ENCODE data around the gene SSPN.

SSPN gene
- total RNA-seq, result 0 reads per million in 3 experiments

- DNase-seq, result no peak
These were observed at the start of gene SSPN for GRCh38 chr12:26195250-26195640. TSS of gene SSPN (plus strand) at chr12:26195573. CDS start at chr12:26195673, 100 bp downstream.

GRCh38 chr12:26148291-26148690 lies 47.1 kb upstream of the SSPN start:
- no peak for DNase-seq

- DNase-seq, result no peak
These were observed 45.3 kb upstream of the SSPN start for GRCh38 chr12:26149968-26150500.

- DNase-seq, result no peak
These were observed 44.5 kb upstream of the SSPN start for GRCh38 chr12:26150736-26151450.

GRCh38 chr12:26152507-26153102 lies 42.8 kb upstream of the SSPN start:
- DNase-seq, result no peak

GRCh38 chr12:26153421-26154154 lies 41.8 kb upstream of the SSPN start:
- DNase-seq, result no peak

GRCh38 chr12:26156201-26156871 lies 39.0 kb upstream of the SSPN start:
- no peak for DNase-seq

GRCh38 chr12:26157001-26157400 lies 38.4 kb upstream of the SSPN start:
- no peak for DNase-seq

GRCh38 chr12:26158078-26158764 lies 37.2 kb upstream of the SSPN start:
- DNase-seq, result no peak

- no peak for DNase-seq
These were observed 33.2 kb upstream of the SSPN start for GRCh38 chr12:26162174-26162573.

GRCh38 chr12:26162905-26163304 lies 32.5 kb upstream of the SSPN start:
- DNase-seq, result no peak

GRCh38 chr12:26164118-26164517 lies 31.3 kb upstream of the SSPN start:
- no peak for DNase-seq

- DNase-seq, result no peak
These were observed 23.4 kb upstream of the SSPN start for GRCh38 chr12:26172013-26172412.

GRCh38 chr12:26172539-26172938 lies 22.8 kb upstream of the SSPN start:
- no peak for DNase-seq

- no peak for DNase-seq
These were observed 22.3 kb upstream of the SSPN start for GRCh38 chr12:26172946-26173552.

GRCh38 chr12:26176725-26177124 lies 18.6 kb upstream of the SSPN start:
- DNase-seq, result no peak

GRCh38 chr12:26177283-26177682 lies 18.1 kb upstream of the SSPN start:
- no peak for DNase-seq

GRCh38 chr12:26179826-26180225 lies 15.5 kb upstream of the SSPN start:
- DNase-seq, result no peak

- DNase-seq, result no peak
These were observed 13.0 kb upstream of the SSPN start for GRCh38 chr12:26182377-26182776.

- no peak for DNase-seq
These were observed 9.6 kb upstream of the SSPN start for GRCh38 chr12:26185532-26186320.

Data from central memory CD4-positive, alpha-beta T cell (primary cell).